ENCODE data around the gene PTH2. TPM values are rescaled to one million over a fixed set of nuclear protein-coding genes. Genes with fewer than 3 reads are reported as not detected.

The PTH2 gene
- total RNA-seq, 2 experiments from 2014 or later: not detected

- Mint-ChIP-seq H3K4me1 (peaks cover 18% of the 10 kb centered on the region), H3K27me3 (no peaks in the 10 kb centered on the region), H3K36me3 (no peaks in the 10 kb centered on the region), H3K9me3 (ENCODE audit: low read depth) (no peaks in the 10 kb centered on the region), H3K4me3 (no peak overlapping the region), H3K27ac (no peak overlapping the region)
- CTCF ChIA-PET: interaction anchor here (0.6 to 1.4 kb wide), 3 partner anchors 47 to 78 kb away, joined by 3 to 5 read pairs (median 3); partner anchors contain the start of gene FLT3LG
- DNase-seq (no peak), ATAC-seq (no peak)
Observed at GRCh38 chr19:49395581-49396407, 27.4 kb downstream of the PTH2 start.

- Mint-ChIP-seq H3K27ac (no peak overlapping the region), H3K27me3 (no peaks in the 10 kb centered on the region)
- no peak for ATAC-seq
Observed at GRCh38 chr19:49393881-49394280, 29.4 kb downstream of the PTH2 start.

GRCh38 chr19:49391581-49392399 lies 31.5 kb downstream of the PTH2 start:
- Mint-ChIP-seq H3K27ac (peak overlapping the region; percentile 58), H3K27me3 (no peaks in the 10 kb centered on the region), H3K4me3 (no peak overlapping the region), H3K9me3 (ENCODE audit: low read depth) (no peaks in the 10 kb centered on the region), H3K36me3 (no peaks in the 10 kb centered on the region), H3K4me1 (peaks cover 30% of the 10 kb centered on the region)
- CTCF ChIA-PET: interaction anchor here (0.6 to 5.0 kb wide), 35 partner anchors 8 to 289 kb away, joined by 3 to 87 read pairs (median 4); partner anchors contain the start of genes ALDH16A1, FLT3LG, GFY and PIH1D1
- ATAC-seq (peak; percentile 91), DNase-seq (peak; percentile 87)

More at GRCh38 chr19:49393881-49394280, 29.4 kb downstream of the PTH2 start:
- CTCF ChIA-PET: interaction anchor here (1.0 to 5.0 kb wide), 6 partner anchors 12 to 167 kb away, joined by 4 to 87 read pairs (median 12); partner anchors contain the start of genes FLT3LG, GFY and PTH2
- H3K4me3 Mint-ChIP-seq: no peak overlapping the region
- no peaks in the 10 kb centered on the region for H3K9me3 Mint-ChIP-seq (ENCODE audit: low read depth)
- no peak for DNase-seq
- no peaks in the 10 kb centered on the region for H3K36me3 Mint-ChIP-seq
- H3K4me1 Mint-ChIP-seq: peaks cover 24% of the 10 kb centered on the region

GRCh38 chr19:49390929-49391359 lies 32.3 kb downstream of the PTH2 start:
- ATAC-seq: no peak
- no peak overlapping the region for H3K27ac Mint-ChIP-seq
- H3K4me1 Mint-ChIP-seq: peaks cover 30% of the 10 kb centered on the region
- H3K27me3 Mint-ChIP-seq: no peaks in the 10 kb centered on the region
- H3K36me3 Mint-ChIP-seq: no peaks in the 10 kb centered on the region
- DNase-seq: no peak
- CTCF ChIA-PET: interaction anchor here (0.6 to 5.0 kb wide), 31 partner anchors 8 to 178 kb away, joined by 3 to 87 read pairs (median 5); partner anchors contain the start of genes ALDH16A1, FLT3LG, GFY and PIH1D1
- no peak overlapping the region for H3K4me3 Mint-ChIP-seq
- H3K9me3 Mint-ChIP-seq (ENCODE audit: low read depth): no peaks in the 10 kb centered on the region

- ATAC-seq: no peak
- H3K9me3 Mint-ChIP-seq (ENCODE audit: low read depth): no peaks in the 10 kb centered on the region
- no peak for DNase-seq
- H3K4me1 Mint-ChIP-seq: peaks cover 30% of the 10 kb centered on the region
- H3K27me3 Mint-ChIP-seq: no peaks in the 10 kb centered on the region
- no peak overlapping the region for H3K4me3 Mint-ChIP-seq
- CTCF ChIA-PET: interaction anchor here (1.0 to 5.0 kb wide), 7 partner anchors 20 to 178 kb away, joined by 3 to 87 read pairs (median 12); partner anchors contain the start of genes FLT3LG, GFY and PTH2
- H3K27ac Mint-ChIP-seq: no peak overlapping the region
- no peaks in the 10 kb centered on the region for H3K36me3 Mint-ChIP-seq
Observed at GRCh38 chr19:49390131-49390928, 32.9 kb downstream of the PTH2 start.

- DNase-seq: no peak
- no peak overlapping the region for H3K4me3 Mint-ChIP-seq
- no peaks in the 10 kb centered on the region for H3K27me3 Mint-ChIP-seq
- peaks cover 30% of the 10 kb centered on the region for H3K4me1 Mint-ChIP-seq
- no peak overlapping the region for H3K27ac Mint-ChIP-seq
- H3K9me3 Mint-ChIP-seq (ENCODE audit: low read depth): no peaks in the 10 kb centered on the region
- no peaks in the 10 kb centered on the region for H3K36me3 Mint-ChIP-seq
- ATAC-seq: no peak
- CTCF ChIA-PET: interaction anchor here (1.4 to 4.5 kb wide), 3 partner anchors 35 to 54 kb away, joined by 4 to 52 read pairs (median 6); partner anchors contain the start of genes GFY and PTH2
Observed at GRCh38 chr19:49389406-49389805, 33.8 kb downstream of the PTH2 start.

- no peaks in the 10 kb centered on the region for H3K36me3 Mint-ChIP-seq
- peak; percentile 57 for ATAC-seq
Observed at GRCh38 chr19:49387936-49388372, 35.3 kb downstream of the PTH2 start, which contains the start of gene KASH5. Gene KASH5 (plus strand): TSS chr19:49388249. CDS start chr19:49390884, 2,635 bp downstream.

GRCh38 chr19:49383599-49383998 lies 39.6 kb downstream of the PTH2 start:
- Mint-ChIP-seq H3K36me3 (peaks cover 3% of the 10 kb centered on the region), H3K27ac (no peak overlapping the region), H3K4me3 (no peak overlapping the region), H3K9me3 (ENCODE audit: low read depth) (peaks cover 3% of the 10 kb centered on the region), H3K4me1 (peaks cover 8% of the 10 kb centered on the region), H3K27me3 (peaks cover 16% of the 10 kb centered on the region)
- no peak for DNase-seq
- ATAC-seq: no peak
- CTCF ChIA-PET: interaction anchor here (0.7 to 1.3 kb wide), 3 partner anchors 8 to 82 kb away, joined by 3 read pairs; no protein-coding TSS in a partner anchor

More at GRCh38 chr19:49387936-49388372, 35.3 kb downstream of the PTH2 start, which contains the start of gene KASH5:
- H3K4me1 Mint-ChIP-seq: peaks cover 30% of the 10 kb centered on the region
- peak within 1 kb of the TSS; percentile 30 for H3K4me3 Mint-ChIP-seq
- peak; percentile 92 for DNase-seq
- no peaks in the 10 kb centered on the region for H3K9me3 Mint-ChIP-seq (ENCODE audit: low read depth)
- CTCF ChIA-PET: interaction anchor here (0.7 to 1.8 kb wide), 6 partner anchors 33 to 86 kb away, joined by 3 to 9 read pairs (median 5); partner anchors contain the start of genes FLT3LG and GFY
- H3K27ac Mint-ChIP-seq: peak within 1 kb of the TSS; percentile 77
- peaks cover 5% of the 10 kb centered on the region for H3K27me3 Mint-ChIP-seq

- Mint-ChIP-seq H3K27ac (no peak overlapping the region), H3K4me1 (peaks cover 3% of the 10 kb centered on the region), H3K4me3 (no peak overlapping the region), H3K27me3 (peaks cover 16% of the 10 kb centered on the region), H3K36me3 (peaks cover 3% of the 10 kb centered on the region), H3K9me3 (ENCODE audit: low read depth) (peaks cover 3% of the 10 kb centered on the region)
- ATAC-seq (no peak), DNase-seq (no peak)
- CTCF ChIA-PET: interaction anchor here (0.6 to 1.7 kb wide), 4 partner anchors 9 to 90 kb away, joined by 3 to 5 read pairs (median 3); no protein-coding TSS in a partner anchor
Observed at GRCh38 chr19:49382639-49383038, 40.6 kb downstream of the PTH2 start.

- ATAC-seq (no peak), DNase-seq (no peak)
- Mint-ChIP-seq H3K36me3 (peaks cover 3% of the 10 kb centered on the region), H3K27ac (no peak overlapping the region), H3K4me1 (no peaks in the 10 kb centered on the region), H3K4me3 (no peak overlapping the region), H3K27me3 (peaks cover 27% of the 10 kb centered on the region), H3K9me3 (ENCODE audit: low read depth) (peaks cover 3% of the 10 kb centered on the region)
- CTCF ChIA-PET: interaction anchor here (1.0 to 2.6 kb wide), 3 partner anchors 11 to 283 kb away, joined by 3 to 7 read pairs (median 3); partner anchors contain the start of gene FLT3LG
Observed at GRCh38 chr19:49380391-49380790, 42.9 kb downstream of the PTH2 start.

- ATAC-seq: no peak
- peaks cover 3% of the 10 kb centered on the region for H3K36me3 Mint-ChIP-seq
Observed at GRCh38 chr19:49378512-49378911, 44.7 kb downstream of the PTH2 start.

More at GRCh38 chr19:49378512-49378911, 44.7 kb downstream of the PTH2 start:
- DNase-seq: no peak
- H3K27ac Mint-ChIP-seq: no peak overlapping the region
- no peaks in the 10 kb centered on the region for H3K4me1 Mint-ChIP-seq
- no peak overlapping the region for H3K4me3 Mint-ChIP-seq
- CTCF ChIA-PET: interaction anchor here (0.9 to 2.6 kb wide), 2 partner anchors 13 to 46 kb away, joined by 3 to 7 read pairs; no protein-coding TSS in a partner anchor
- H3K27me3 Mint-ChIP-seq: peaks cover 25% of the 10 kb centered on the region
- peaks cover 3% of the 10 kb centered on the region for H3K9me3 Mint-ChIP-seq (ENCODE audit: low read depth)
